Measurements from ENCODE around the gene CRYGS.
"Not testable (repeated sequence)": the region's sequence is repeated elsewhere in the genome, so short reads cannot be mapped to it uniquely, and the experiment has no call there.

Gene CRYGS

GRCh38 chr3:186544281-186544680, at the start of gene CRYGS:
Gene CRYGS, minus strand, starts transcription at chr3:186544380. Its CDS starts 54 bp downstream, at chr3:186544326.
- DNase-seq (ENCODE audit: low read depth in 4 of 4, low spot score in 1 of 4) = no peak

GRCh38 chr3:186593862-186594261, 49.7 kb upstream of the CRYGS start:
- no peak for DNase-seq (ENCODE audit: low read depth in 4 of 4, low spot score in 1 of 4)

GRCh38 chr3:186592682-186593081, 48.5 kb upstream of the CRYGS start:
- no peak for DNase-seq (ENCODE audit: low read depth in 4 of 4, low spot score in 1 of 4)

GRCh38 chr3:186590580-186591295, 46.6 kb upstream of the CRYGS start:
- no peak for DNase-seq (ENCODE audit: low read depth in 4 of 4, low spot score in 1 of 4)

GRCh38 chr3:186589856-186590579, 45.8 kb upstream of the CRYGS start:
- no peak for DNase-seq (ENCODE audit: low read depth in 4 of 4, low spot score in 1 of 4)

GRCh38 chr3:186589121-186589520, 44.9 kb upstream of the CRYGS start:
- no peak for DNase-seq (ENCODE audit: low read depth in 4 of 4, low spot score in 1 of 4)

- DNase-seq (ENCODE audit: low read depth in 4 of 4, low spot score in 1 of 4) = no peak
Measured at GRCh38 chr3:186588632-186589031, 44.5 kb upstream of the CRYGS start.

- no peak for DNase-seq (ENCODE audit: low read depth in 4 of 4, low spot score in 1 of 4)
Measured at GRCh38 chr3:186587183-186587582, 43.0 kb upstream of the CRYGS start.

- not testable (repeated sequence) for DNase-seq (ENCODE audit: low read depth in 4 of 4, low spot score in 1 of 4)
Measured at GRCh38 chr3:186586245-186586644, 42.1 kb upstream of the CRYGS start.

- no peak for DNase-seq (ENCODE audit: low read depth in 4 of 4, low spot score in 1 of 4)
Measured at GRCh38 chr3:186583831-186584230, 39.7 kb upstream of the CRYGS start.

- DNase-seq (ENCODE audit: low read depth in 4 of 4, low spot score in 1 of 4) = no peak
Measured at GRCh38 chr3:186582541-186582940, 38.4 kb upstream of the CRYGS start.

- no peak for DNase-seq (ENCODE audit: low read depth in 4 of 4, low spot score in 1 of 4)
Measured at GRCh38 chr3:186580785-186581184, 36.6 kb upstream of the CRYGS start.

- no peak for DNase-seq (ENCODE audit: low read depth in 4 of 4, low spot score in 1 of 4)
Measured at GRCh38 chr3:186577521-186577920, 33.3 kb upstream of the CRYGS start.

- no peak for DNase-seq (ENCODE audit: low read depth in 4 of 4, low spot score in 1 of 4)
Measured at GRCh38 chr3:186571644-186572013, 27.4 kb upstream of the CRYGS start.

- no peak for DNase-seq (ENCODE audit: low read depth in 4 of 4, low spot score in 1 of 4)
Measured at GRCh38 chr3:186570941-186571643, 26.9 kb upstream of the CRYGS start.

GRCh38 chr3:186570096-186570940, 26.1 kb upstream of the CRYGS start, which contains the start of gene DNAJB11:
Gene DNAJB11, plus strand, starts transcription at chr3:186570720. Its CDS starts 178 bp downstream, at chr3:186570898.
- DNase-seq (ENCODE audit: low read depth in 4 of 4, low spot score in 1 of 4) = peak; percentile 90 to 98 (median 96)

- no peak for DNase-seq (ENCODE audit: low read depth in 4 of 4, low spot score in 1 of 4)
Measured at GRCh38 chr3:186569779-186570095, 25.6 kb upstream of the CRYGS start.

GRCh38 chr3:186569361-186569760, 25.2 kb upstream of the CRYGS start:
- not testable (repeated sequence) for DNase-seq (ENCODE audit: low read depth in 4 of 4, low spot score in 1 of 4)

GRCh38 chr3:186567072-186567921, 23.1 kb upstream of the CRYGS start, which contains the start of gene TBCCD1:
Gene TBCCD1, minus strand, starts transcription at chr3:186567339. Its CDS starts 3,010 bp downstream, at chr3:186564329.
- peak; percentile 76 to 96 (median 89) for DNase-seq (ENCODE audit: low read depth in 4 of 4, low spot score in 1 of 4)

GRCh38 chr3:186566772-186567071, 22.5 kb upstream of the CRYGS start:
- no peak for DNase-seq (ENCODE audit: low read depth in 4 of 4, low spot score in 1 of 4)

Data from stimulated activated CD4-positive, alpha-beta T cell treated with anti-CD3 and anti-CD28 coated beads, Interleukin-1b, Interleukin-23, amount 100 ng/mL, for 24 hours (primary cell).